HG02970 (cell line): ENCODE results near the gene DGCR2.
"Not testable (repeated sequence)": the region's sequence is repeated elsewhere in the genome, so short reads cannot be mapped to it uniquely, and the experiment has no call there.

Source experiments
- ATAC-seq: cut with Tn5 transposase; IDR thresholded peaks from one replicate; pipeline ENCODE4 v1.9.1; 2021; ENCODE audit warnings: mild to moderate bottlenecking, moderate library complexity, moderate number of reproducible peaks; ENCODE audit not compliant: unreplicated experiment, low FRiP score

DGCR2 gene

GRCh38 chr22:19085233-19085718 lies 36.9 kb downstream of the DGCR2 start:
- ATAC-seq: no peak

- ATAC-seq: not testable (repeated sequence)
Measured at GRCh38 chr22:19084586-19084985, 37.6 kb downstream of the DGCR2 start.

- ATAC-seq: not testable (repeated sequence)
Measured at GRCh38 chr22:19084126-19084525, 38.1 kb downstream of the DGCR2 start.

- no peak for ATAC-seq
Measured at GRCh38 chr22:19082793-19083192, 39.4 kb downstream of the DGCR2 start.

GRCh38 chr22:19082101-19082500 lies 40.1 kb downstream of the DGCR2 start:
- ATAC-seq: no peak

GRCh38 chr22:19081351-19081750 lies 40.9 kb downstream of the DGCR2 start:
- no peak for ATAC-seq

GRCh38 chr22:19080853-19081252 lies 41.4 kb downstream of the DGCR2 start:
- no peak for ATAC-seq

GRCh38 chr22:19079691-19080090 lies 42.5 kb downstream of the DGCR2 start:
- ATAC-seq: no peak

GRCh38 chr22:19075404-19075803 lies 46.8 kb downstream of the DGCR2 start:
- ATAC-seq: no peak

GRCh38 chr22:19072853-19073252 lies 49.4 kb downstream of the DGCR2 start:
- ATAC-seq: not testable (repeated sequence)

GRCh38 chr22:19070397-19071169 lies 51.6 kb downstream of the DGCR2 start:
- ATAC-seq: no peak

- no peak for ATAC-seq
Measured at GRCh38 chr22:19069451-19069850, 52.8 kb downstream of the DGCR2 start.

GRCh38 chr22:19068784-19069271 lies 53.4 kb downstream of the DGCR2 start:
- no peak for ATAC-seq

GRCh38 chr22:19067696-19068348 lies 54.4 kb downstream of the DGCR2 start:
- no peak for ATAC-seq

- no peak for ATAC-seq
Measured at GRCh38 chr22:19066531-19067271, 55.5 kb downstream of the DGCR2 start.

- no peak for ATAC-seq
Measured at GRCh38 chr22:19065929-19066328, 56.3 kb downstream of the DGCR2 start.

GRCh38 chr22:19065298-19065859 lies 56.8 kb downstream of the DGCR2 start:
- ATAC-seq: no peak

- no peak for ATAC-seq
Measured at GRCh38 chr22:19064354-19065054, 57.7 kb downstream of the DGCR2 start.

GRCh38 chr22:19063581-19064353 lies 58.4 kb downstream of the DGCR2 start:
- no peak for ATAC-seq
